H1 (cell line): ENCODE results near the gene FOXP4.

Experiments used
- BCL11A ChIP-seq, 2 experiments: IDR thresholded peaks; one replicate each; pipeline ENCODE4 v1.6.1; 2011; ENCODE audit warnings: low read depth in 2 of 2, low read length in 2 of 2, mild to moderate bottlenecking in 2 of 2
- CREB1 ChIP-seq: IDR thresholded peaks from 2 replicates; pipeline ENCODE4 v1.6.1; 2012; ENCODE audit warnings: inconsistent platforms
- CTCF ChIP-seq, 3 experiments: IDR thresholded peaks; 1 replicate in 2 of 3; 2 replicates in 1 of 3; pipeline versions ENCODE4 v1.5.1 to v1.6.1; 2011; ENCODE audit warnings: low read length in 3 of 3, mild to moderate bottlenecking in 3 of 3, inconsistent platforms in 2 of 3, low read depth in 1 of 3, moderate library complexity in 1 of 3; ENCODE audit not compliant: insufficient read depth in 1 of 3; ENCODE audit errors: control extremely low read depth in 1 of 3
- POLR2AphosphoS5 ChIP-seq: IDR thresholded peaks from 2 replicates; pipeline ENCODE4 v1.6.1; 2011; ENCODE audit warnings: low read depth, low read length
- RFX5 ChIP-seq: IDR thresholded peaks from 2 replicates; pipeline ENCODE4 v1.6.1; 2011; ENCODE audit warnings: low read depth, low read length, improper control_type of control experiment, borderline replicate concordance

GRCh38 chr6:41581381-41581991, 35.3 kb downstream of the FOXP4 start:
- TF ChIP-seq RFX5 (no peak), CREB1 (no peak), CTCF (IDR thresholded peaks at IDR 0.05; ENCODE audit: control extremely low read depth in 1 of 3, insufficient read depth in 1 of 3, low read depth in 1 of 3, low read length in 3 of 3) (no peak), BCL11A (IDR thresholded peaks at IDR 0.05; ENCODE audit: low read depth in 2 of 2, low read length in 2 of 2) (no peak), POLR2AphosphoS5 (no peak)
